HL-60/S4 (cell line): ENCODE measurements around the gene DOCK10.

Experiments used
- in situ Hi-C: fragments of 300-500 bp; cut with MboI; formaldehyde crosslinking; loops from 2 replicates; pipeline ENCODE4 v1.14.3; 2022; ENCODE audit warnings: low sequenced_read_pairs

The DOCK10 gene

GRCh38 chr2:224885836-224886547 is 156.3 kb downstream of the DOCK10 start:
- in situ Hi-C loops = no loop called here

- in situ Hi-C loops = no loop called here
Measured at GRCh38 chr2:224885291-224885690, 157.0 kb downstream of the DOCK10 start.

GRCh38 chr2:224884188-224884587 is 158.1 kb downstream of the DOCK10 start:
- in situ Hi-C loops = no loop called here

- in situ Hi-C loops = no loop called here
Measured at GRCh38 chr2:224883700-224884099, 158.6 kb downstream of the DOCK10 start.

- in situ Hi-C loops = no loop called here
Measured at GRCh38 chr2:224883172-224883516, 159.1 kb downstream of the DOCK10 start.

GRCh38 chr2:224882291-224883171 is 159.7 kb downstream of the DOCK10 start:
- in situ Hi-C loops = no loop called here

DNA sequence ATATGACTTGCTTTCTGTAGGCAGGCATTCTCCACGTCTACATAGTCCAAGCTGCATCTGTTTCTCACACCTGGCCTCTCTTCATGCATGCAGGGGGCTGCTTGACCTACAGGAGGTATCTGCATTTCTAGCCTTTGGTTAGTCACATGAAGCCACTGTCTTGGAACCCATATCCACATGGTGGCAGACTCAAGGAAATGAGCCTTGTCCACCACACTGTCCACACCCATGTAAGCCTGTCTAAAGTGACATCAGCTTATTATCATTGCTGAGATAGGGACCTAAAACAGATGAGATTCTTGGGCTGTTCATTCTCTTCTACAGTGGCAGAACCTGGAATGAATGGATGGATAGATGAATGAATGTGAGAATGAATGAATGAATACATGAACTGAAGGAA is 160.4 kb downstream of the DOCK10 start:
- in situ Hi-C loops = no loop called here

DNA sequence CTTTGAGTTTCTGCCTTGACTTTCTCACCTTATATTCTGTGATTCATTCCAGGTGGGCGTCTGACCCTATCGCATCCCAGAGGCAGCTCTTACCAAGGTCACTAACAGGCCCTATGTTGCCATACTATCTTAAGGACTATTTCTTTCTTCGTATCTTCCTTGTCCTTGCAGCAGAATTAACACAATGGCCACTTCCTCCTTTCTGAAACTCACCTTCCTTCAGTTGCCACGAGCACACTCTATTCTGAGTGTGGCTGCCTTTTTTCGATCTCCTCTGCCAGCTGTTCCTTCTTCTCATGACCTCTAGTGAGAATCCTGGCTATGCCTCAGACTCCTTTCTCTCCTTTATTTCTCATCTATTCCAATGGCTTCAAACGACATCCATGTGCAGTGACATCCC is 165.7 kb downstream of the DOCK10 start:
- in situ Hi-C loops = no loop called here

DNA sequence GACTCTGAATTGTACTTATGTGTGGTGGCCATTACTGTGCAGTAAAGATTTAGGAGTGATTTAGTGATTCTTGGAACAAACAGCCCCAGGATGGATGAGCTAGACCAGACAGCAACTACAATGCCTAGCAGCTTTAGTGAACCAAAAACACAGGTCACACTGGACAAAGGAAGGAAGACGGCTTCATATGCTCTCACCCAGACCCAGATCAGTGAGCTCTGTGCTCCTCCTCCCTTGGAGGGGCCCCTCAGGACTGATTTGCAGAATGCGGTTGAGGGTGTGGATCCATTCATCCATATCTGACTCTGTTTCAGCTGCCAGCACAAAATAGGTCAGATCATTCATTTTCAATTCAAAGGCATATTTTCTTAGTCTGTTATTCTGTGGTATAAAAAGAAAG is 166.4 kb downstream of the DOCK10 start:
- in situ Hi-C loops = no loop called here

DNA sequence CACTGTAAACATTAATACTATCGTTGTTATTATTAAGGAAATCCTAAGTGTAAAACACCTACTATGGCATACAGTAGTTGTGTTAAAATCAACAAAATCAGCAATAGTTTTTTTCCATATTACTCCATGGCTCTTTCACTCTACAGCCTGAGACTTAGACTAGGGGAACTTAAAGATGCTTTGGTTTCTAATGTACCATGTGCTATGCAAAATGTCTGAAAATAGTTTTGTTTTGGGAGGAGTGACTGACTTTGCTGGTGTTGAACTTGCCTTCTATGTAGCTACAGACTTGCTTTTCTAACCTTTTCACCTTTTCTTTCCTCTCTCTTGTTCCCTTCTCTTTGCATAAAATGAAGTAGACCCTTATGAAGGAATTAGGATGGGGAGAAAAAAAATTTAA is 167.1 kb downstream of the DOCK10 start:
- in situ Hi-C loops = no loop called here

GRCh38 chr2:224871813-224872212 is 170.5 kb downstream of the DOCK10 start:
- in situ Hi-C loops = no loop called here

GRCh38 chr2:224870341-224870740 is 171.9 kb downstream of the DOCK10 start:
- in situ Hi-C loops = no loop called here

- in situ Hi-C loops = no loop called here
Measured at GRCh38 chr2:224869601-224870233, 172.6 kb downstream of the DOCK10 start.

GRCh38 chr2:224865016-224865415 is 177.3 kb downstream of the DOCK10 start:
- in situ Hi-C loops = no loop called here

DNA sequence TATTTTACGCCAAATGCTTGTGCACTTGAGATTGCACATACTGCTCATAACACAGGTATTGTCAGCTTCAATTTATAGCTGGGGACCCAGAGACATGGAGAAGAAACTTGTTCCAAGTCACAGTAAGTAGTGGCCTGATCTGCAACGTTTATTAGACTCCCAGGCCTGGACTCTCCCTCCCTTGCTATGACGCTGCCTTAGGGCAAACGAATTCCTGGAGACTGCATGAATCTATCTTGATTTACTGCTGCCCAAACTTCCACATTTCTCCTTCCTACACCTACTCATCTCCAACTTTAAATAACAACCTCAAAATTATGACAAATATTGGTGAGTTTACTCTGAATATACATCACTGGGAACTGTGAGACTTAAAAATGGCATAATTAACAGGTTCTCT is 181.0 kb downstream of the DOCK10 start:
- in situ Hi-C loops = no loop called here

- in situ Hi-C loops = no loop called here
Measured at GRCh38 chr2:224860786-224861185, 181.5 kb downstream of the DOCK10 start.

- in situ Hi-C loops = no loop called here
Measured at GRCh38 chr2:224851811-224852210, 190.5 kb downstream of the DOCK10 start.

DNA sequence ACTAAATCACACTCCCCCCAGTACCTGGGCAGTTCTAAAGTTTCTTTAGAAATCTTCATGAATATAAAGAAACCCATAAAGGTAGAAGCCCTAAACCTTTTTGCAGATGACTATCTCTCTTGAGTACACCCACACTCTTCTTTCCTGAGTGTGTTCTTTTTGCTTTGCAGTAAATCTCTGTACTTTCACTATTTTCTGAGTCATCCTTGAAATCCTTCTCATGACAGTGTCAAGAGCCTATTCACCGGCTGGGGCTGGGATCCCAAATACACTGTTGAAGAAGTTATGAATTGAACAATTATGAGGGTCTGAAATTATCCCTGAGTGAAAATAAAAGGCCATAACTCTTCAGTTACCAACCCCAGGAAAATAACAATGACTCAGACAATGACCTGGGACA is 192.2 kb downstream of the DOCK10 start:
- in situ Hi-C loops = no loop called here

GRCh38 chr2:224849264-224849663 is 193.0 kb downstream of the DOCK10 start:
- in situ Hi-C loops = no loop called here

DNA sequence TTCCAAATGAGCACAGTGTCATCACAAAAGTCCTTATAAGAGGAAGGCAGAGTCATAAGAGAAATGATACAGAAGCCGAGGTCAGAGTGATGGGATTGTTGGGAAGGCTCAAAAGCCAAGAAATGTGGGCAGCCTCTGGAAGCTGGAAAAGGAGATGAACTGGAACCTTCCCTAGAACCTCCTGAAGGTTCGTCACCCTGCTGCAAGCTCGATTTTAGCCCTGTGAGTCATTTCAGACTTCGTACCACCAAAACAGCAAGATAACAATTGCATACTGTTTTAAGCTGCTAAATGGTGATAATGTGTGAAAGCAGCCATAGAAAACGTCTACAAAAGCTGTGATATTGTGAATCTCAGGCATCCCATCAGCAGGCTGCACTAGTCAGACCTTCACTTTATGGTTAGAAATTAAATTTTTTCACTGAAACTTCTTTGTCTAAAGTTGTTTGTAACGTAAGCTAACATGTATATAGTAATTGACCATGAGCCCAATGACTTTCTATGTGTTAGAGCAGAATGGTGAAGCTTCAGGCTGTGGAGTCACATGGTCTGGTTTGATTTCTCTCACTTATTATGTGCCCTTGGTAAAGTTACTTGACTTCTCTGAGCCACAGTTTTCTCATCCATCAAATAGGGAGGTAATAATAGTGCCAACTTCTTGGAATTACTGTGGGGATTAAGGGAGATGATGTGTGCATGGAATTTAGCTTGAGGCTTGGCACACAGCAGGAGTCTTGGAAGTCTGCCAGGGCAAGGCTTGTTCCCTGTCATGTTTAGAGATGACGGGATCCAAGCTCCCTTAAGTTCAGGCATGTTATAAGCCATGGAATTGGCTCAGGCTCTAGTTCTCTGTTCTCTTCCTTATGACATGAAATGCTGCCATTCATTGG is 194.1 kb downstream of the DOCK10 start:
- in situ Hi-C loops = no loop called here

- in situ Hi-C loops = no loop called here
Measured at GRCh38 chr2:224847381-224847780, 194.9 kb downstream of the DOCK10 start.
